Activated naive CD4-positive, alpha-beta T cell treated with anti-CD3 and anti-CD28 coated beads for 36 hours (primary cell): ENCODE measurements around the gene TRIM2. TPM values are rescaled to one million over a fixed set of nuclear protein-coding genes. Genes with fewer than 3 reads are reported as not detected.

Experiments used
- CTCF ChIA-PET: fragments of 350-600 bp; sonication (Branson Sonifier 250); formaldehyde crosslinking; loops from one replicate; lab custom pipeline; 2021; ENCODE audit warnings: antibody characterized with exemption; lab: Charles Lee
- DNase-seq: peaks from one replicate; pipeline ENCODE4 v3.0.0-alpha.2; 2020
- H3K27ac Mint-ChIP-seq: one replicate; pipeline ENCODE4 v1.8.0; 2021; ENCODE audit warnings: mild to moderate bottlenecking, mixed read lengths
- H3K27me3 Mint-ChIP-seq: one replicate; pipeline ENCODE4 v1.8.0; 2021; ENCODE audit warnings: low read depth, mixed read lengths
- H3K36me3 Mint-ChIP-seq: one replicate; pipeline ENCODE4 v1.8.0; 2021; ENCODE audit warnings: low read depth, mixed read lengths
- H3K4me1 Mint-ChIP-seq: one replicate; pipeline ENCODE4 v1.8.0; 2021; ENCODE audit warnings: low read depth, mixed read lengths
- H3K4me3 Mint-ChIP-seq: one replicate; pipeline ENCODE4 v1.8.0; 2021; ENCODE audit warnings: mild to moderate bottlenecking, moderate library complexity, mixed read lengths
- H3K9me3 Mint-ChIP-seq: one replicate; pipeline ENCODE4 v1.8.0; 2021; ENCODE audit warnings: mixed read lengths
- intact Hi-C: fragments of 100-400 bp; cut with micrococcal nuclease; formaldehyde crosslinking; loops from one replicate; pipeline ENCODE4 v1.15.1; 2023
- total RNA-seq, 2 experiments: library from RNA; stranded (reverse); gene quantifications; one replicate each; pipeline ENCODE4 v1.2.3, GENCODE V29; 2021

TRIM2 gene
- total RNA-seq, 2 experiments from 2014 or later: 3.8 to 4.2 TPM

DNA sequence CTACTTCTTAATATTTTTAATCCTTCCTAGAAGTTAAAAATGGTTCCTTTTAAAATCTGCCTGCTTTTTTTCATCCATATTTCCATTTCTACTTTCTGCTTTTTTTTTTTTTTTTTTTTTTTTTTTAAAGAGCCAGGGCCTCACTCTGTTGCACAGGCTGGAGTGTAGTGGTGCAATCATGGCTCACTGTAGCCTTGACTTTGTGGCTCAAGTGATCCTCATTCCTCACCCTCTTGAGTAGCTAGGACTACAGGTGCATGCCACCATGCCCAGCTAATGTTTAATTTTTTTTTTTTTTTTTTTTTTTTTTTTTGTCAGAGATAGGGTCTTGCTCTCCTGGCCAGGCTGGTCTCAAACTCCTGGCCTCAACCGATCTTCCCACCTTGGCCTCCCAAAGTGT is 179.9 kb downstream of the TRIM2 start:
- H3K36me3 Mint-ChIP-seq: peaks cover 9% of the 10 kb centered on the region
- H3K27me3 Mint-ChIP-seq: no peaks in the 10 kb centered on the region
- H3K4me1 Mint-ChIP-seq: no peaks in the 10 kb centered on the region
- CTCF ChIA-PET: no interaction called here
- H3K27ac Mint-ChIP-seq: no peak overlapping the region
- no peaks in the 10 kb centered on the region for H3K9me3 Mint-ChIP-seq
- H3K4me3 Mint-ChIP-seq: no peak overlapping the region
- intact Hi-C loops: no loop called here
- no peak for DNase-seq

DNA sequence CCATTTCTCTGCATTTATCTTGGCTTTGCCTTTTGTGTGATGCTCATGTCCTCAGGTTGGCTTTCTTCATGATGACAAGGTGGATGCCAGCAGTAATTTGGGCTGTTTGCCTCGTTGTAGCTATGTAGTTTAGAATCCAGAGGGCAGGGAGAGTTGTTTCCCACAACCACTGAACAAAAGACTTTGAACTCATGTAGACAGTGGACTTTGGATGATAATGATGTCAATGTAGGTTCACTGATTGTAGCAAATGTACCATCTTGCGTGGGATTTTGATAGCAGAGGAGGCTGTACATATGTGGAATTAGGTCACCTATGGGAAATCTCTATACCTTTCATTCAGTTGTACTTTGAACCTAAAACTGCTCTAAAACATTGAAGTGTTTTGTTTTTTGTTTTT is 181.5 kb downstream of the TRIM2 start:
- H3K4me3 Mint-ChIP-seq: no peak overlapping the region
- no peaks in the 10 kb centered on the region for H3K27me3 Mint-ChIP-seq
- no peaks in the 10 kb centered on the region for H3K4me1 Mint-ChIP-seq
- H3K27ac Mint-ChIP-seq: no peak overlapping the region
- H3K36me3 Mint-ChIP-seq: peaks cover 9% of the 10 kb centered on the region
- CTCF ChIA-PET: no interaction called here
- H3K9me3 Mint-ChIP-seq: no peaks in the 10 kb centered on the region
- intact Hi-C loops: no loop called here
- DNase-seq: no peak

DNA sequence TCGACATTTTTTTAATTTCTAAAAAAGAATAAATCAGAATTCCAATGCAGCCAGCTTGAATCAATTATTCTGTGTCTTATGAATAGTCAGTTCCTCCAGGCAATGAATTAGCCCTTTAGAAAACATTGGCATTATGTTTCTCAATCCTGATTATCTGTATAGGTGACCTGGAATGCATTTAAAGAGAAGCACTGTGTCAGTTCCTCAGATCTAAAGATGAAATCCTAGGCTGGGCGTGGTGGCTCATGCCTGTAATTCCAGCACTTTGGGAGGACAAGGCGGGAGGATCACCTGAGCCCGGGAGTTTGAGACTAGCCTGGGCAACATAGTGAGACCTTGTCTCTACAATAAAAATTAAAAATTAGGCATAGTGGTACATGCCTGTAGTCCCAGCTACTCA is 183.7 kb downstream of the TRIM2 start:
- Mint-ChIP-seq H3K4me1 (no peaks in the 10 kb centered on the region), H3K36me3 (peaks cover 10% of the 10 kb centered on the region), H3K9me3 (no peaks in the 10 kb centered on the region), H3K27ac (no peak overlapping the region), H3K27me3 (no peaks in the 10 kb centered on the region), H3K4me3 (no peak overlapping the region)
- DNase-seq: no peak
- CTCF ChIA-PET: interaction anchor here (1.0 kb wide), 1 partner anchor 45 kb away, joined by 4 read pairs; no protein-coding TSS in a partner anchor
- intact Hi-C loops: no loop called here

Other genes with a start within 250 kb of the TRIM2 start
- gene MND1, start 140.2 kb downstream of the TRIM2 start, total RNA-seq: 10 to 100 TPM; 51.3 to 52.6 TPM